NT2/D1 (cell line): Measurements from ENCODE around the gene VPS35.

Source experiments
- SUZ12 ChIP-seq: IDR thresholded peaks from 2 replicates; pipeline ENCODE4 v1.6.1; 2011; ENCODE audit not compliant: insufficient read length, insufficient read depth; ENCODE audit errors: extremely low read depth
- YY1 ChIP-seq: IDR thresholded peaks from 2 replicates; pipeline ENCODE4 v1.6.1; 2011; ENCODE audit not compliant: insufficient read length, insufficient read depth

- TF ChIP-seq SUZ12, result no peak
- TF ChIP-seq YY1, result no peak
Measured at GRCh38 chr16:46688101-46688653, 801 bp downstream of the VPS35 start.
